HG02943 (cell line): ENCODE results near the gene KCNQ1OT1.

Source experiments
- ATAC-seq: cut with Tn5 transposase; IDR thresholded peaks from one replicate; pipeline ENCODE4 v1.9.1; 2021; ENCODE audit warnings: mild to moderate bottlenecking, low read depth, moderate library complexity; ENCODE audit not compliant: unreplicated experiment

KCNQ1OT1 gene

DNA sequence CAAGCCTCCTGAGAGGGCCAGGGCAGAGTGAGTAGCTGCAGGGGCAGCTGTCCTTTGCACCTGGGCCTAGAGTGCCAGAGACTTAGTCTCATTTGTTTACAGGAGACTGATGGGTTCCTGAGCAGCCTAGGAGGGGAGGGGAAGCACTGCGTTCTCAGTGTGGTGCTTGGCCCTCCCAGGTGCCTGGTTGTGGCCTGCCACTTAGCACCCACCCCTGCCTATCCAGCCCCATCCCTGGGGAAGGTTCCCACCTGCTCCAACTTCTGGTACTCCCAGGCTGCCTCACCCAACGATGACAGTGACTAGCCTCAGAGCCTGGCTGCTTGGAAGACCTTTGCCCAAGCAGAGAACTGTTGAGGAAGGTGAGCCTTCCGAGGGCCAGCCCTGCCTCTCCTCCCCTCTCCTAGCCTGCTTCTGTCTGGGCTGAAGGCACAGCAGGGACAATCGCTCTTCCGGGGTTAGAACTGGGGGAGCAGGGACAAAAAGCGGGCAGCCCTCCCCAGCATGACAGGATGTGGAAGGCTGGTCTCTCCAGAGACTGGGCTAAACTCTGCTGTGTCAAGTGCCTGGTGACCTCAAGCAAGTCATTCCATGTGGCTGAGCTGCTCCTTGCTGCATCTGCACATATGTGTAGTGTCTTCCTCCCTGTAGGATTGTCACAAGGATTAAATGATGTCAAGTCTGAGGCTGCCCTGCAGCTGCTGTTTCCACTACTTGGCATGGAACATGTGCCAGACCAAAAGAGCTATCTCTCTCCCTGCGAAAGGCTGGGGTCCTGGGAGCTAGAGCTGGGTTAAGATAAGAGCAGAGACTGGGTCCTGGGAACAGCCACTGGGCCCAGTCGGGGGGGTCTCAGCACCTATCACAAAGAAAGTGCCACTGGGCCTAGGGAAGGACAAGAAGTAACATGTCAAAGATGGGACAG is 9.9 kb downstream of the KCNQ1OT1 start:
- no peak for ATAC-seq

DNA sequence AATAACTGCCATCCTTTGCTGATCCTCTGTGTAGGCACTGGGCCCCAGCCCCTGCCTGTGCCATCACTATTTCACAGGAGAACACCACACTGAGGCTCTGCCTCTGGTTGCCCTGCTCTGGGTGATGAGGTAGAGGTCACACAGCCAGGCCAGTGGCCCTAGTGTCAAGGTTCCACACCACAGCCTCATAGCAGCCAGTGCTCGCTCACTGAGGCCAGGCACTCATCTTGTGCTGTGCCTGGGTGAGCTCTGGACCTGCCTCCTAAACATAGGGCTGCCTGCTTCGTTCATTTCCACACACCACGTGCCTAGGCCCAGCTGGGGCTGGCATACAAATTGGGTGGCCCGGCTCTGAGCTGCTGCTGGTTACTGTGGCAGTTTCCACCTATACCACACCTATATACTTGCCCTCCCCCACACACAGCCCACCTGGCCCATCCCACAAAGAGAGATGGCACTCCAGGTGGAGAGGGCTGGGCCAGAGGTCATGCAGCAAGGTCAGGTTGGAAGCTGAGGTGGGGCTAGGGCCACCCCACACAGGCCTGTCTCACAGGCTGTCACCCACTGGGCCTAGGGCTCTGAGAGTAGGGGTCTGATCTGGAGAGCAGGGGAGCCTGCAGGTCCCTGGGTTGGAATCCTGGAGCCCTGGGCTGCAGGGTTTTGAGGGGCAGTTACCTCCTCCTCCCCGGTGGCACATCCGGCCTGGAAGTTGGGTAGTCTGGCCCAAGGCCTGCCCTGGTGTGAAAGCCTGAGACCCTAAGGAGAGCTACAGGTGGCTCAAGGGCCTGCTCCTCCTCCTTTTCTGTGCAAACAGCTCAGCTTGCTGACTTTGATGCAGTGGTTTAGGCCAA is 11.2 kb downstream of the KCNQ1OT1 start:
- no peak for ATAC-seq

DNA sequence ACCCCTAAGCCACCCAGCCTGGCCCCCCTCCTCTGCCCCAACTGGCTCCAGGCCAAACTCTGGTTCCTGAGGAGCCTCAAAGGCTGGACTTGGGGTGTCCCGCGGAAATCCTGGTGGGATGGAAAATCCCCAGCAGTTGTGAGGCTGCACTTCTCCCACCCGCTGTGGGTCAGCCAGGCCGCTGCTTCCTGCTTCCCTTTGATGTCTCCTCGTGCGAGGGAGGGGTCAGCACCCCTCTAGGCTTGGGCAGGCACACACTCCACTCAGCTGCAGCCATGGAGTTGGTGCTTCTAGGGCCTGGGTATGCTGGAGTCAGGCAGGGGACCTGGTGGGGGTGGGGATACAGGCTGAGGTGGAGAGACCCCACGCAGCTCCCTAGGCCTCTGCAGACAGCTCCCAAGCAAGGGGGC is 12.0 kb downstream of the KCNQ1OT1 start:
- ATAC-seq = no peak

DNA sequence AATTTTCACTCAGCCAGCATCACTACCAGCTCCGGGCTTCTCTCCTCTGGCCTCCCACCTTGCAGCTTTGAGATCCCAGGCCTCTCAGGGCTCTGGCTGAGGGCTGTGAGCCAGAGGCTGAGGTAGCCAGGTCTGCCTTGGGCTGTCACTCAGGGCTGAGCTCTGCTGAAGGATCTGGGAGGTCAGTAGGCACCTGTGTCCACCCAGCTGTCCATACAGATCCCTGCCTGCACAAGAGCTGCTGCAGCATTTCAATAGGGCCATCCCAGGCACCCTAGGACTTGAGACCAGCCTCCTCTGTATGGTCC is 12.6 kb downstream of the KCNQ1OT1 start:
- no peak for ATAC-seq

DNA sequence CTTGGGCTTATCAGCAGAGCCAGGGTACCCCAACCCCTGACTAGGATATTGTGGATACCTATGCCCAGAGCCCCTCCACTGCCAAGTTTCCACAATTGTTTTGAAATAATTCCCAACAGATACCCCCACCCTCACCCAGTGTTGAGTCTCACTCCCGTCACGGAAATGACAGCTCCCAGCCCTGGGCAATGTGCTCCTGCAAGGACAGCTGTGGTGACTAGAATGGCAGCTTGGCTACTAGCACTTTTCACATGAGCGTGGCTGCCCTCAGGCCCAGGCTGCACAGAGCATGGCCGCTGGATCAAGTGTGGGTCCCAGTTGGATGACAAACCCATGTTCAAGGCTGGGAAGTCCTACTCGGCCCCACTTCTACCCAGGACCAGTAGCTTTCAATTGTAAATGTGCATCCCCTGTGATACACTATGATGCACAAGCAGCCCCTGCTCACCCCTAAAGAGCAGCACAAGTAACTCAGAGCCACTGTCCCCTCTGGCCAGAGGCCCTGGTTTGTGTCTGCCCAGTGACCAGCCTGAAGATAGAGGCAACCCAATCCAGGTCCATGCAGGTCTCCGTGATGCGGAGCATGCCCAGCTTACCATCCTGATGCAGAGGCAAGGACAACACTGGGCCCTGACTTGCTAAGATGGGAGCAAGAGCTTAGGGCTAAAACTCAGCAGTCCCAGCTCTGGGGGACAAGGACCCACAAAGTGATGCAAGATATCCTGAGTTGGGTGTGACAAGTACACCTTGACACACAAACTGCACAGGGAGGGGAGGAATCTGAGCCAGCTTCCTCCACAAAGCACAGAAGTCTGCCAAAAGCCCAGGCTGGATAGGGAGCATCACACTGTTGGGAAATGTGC is 13.2 kb downstream of the KCNQ1OT1 start:
- ATAC-seq = no peak

DNA sequence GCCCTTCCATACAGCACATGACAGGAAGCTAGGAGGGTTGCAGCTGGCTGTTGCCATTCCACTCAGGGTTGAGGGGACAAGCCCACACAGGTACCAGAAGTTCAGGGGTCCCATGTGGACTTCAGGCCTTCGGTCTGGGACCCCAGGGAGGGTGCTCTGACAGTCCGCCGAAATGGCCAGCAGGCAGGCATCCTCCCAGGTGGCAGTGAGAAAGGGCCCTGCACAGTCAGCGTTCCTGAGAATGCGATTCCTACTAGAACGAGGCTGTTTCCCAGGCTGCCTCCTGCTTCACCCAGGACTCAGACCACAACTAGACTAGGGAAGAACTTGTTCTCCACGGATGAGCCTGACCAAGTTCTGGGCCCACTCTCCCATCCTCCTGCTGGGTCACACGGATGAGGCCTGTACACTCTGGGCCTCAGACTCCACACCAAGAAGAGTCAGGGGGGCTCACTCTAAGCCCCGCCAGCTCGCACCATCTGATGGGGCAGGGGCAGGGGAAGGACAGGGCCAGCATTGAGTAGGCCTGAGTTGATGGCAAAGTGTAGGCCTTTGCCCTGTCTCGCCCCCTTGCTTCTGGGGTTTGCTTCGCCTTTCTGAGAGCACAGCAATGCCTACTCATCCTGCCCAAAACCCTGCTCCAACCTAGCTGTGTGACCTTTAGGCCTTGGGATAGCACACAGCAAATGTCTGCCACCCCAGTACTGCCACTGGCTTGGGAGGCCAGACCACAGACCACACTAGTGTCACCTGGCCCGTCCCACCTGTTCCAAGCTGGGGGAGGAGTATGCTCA is 14.0 kb downstream of the KCNQ1OT1 start:
- no peak for ATAC-seq

DNA sequence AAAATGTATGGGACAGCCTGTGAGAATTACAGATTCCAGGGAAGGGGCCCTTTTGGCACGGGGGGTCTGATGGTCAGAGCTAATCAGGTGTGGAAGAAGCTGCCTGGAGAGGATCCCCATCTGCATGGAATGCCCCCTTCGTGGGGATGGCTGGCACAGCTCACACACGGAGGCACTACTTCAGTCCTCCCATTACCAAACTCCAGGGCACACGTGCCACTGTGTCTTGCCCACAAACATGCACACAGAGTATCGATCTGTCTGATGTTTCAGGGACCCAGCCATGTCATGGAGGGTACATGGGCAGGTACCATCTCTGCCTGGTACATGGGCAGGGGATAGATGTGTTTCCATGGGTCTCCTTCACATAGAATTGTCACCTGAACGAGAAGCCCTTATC is 14.7 kb downstream of the KCNQ1OT1 start:
- no peak for ATAC-seq

DNA sequence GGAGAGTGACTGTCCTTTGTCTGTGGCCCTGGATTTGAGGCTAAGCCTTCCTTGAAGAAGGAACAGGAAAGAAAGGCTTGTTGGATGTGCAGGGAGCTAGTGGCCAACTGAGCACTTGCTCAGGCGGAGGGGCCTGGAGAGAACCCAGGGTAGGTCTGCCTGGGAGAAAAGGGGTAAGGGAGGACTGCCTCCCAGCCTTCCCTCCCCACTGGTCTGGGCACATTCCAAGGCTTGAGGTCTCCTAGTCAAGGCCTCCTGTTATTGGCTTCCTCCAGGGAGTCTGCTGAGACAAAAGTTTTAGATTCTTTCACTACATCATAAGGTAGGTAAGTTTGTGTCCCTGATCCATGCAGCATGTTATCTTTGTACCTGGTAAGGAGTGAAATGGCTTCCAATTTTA is 15.2 kb downstream of the KCNQ1OT1 start:
- no peak for ATAC-seq

DNA sequence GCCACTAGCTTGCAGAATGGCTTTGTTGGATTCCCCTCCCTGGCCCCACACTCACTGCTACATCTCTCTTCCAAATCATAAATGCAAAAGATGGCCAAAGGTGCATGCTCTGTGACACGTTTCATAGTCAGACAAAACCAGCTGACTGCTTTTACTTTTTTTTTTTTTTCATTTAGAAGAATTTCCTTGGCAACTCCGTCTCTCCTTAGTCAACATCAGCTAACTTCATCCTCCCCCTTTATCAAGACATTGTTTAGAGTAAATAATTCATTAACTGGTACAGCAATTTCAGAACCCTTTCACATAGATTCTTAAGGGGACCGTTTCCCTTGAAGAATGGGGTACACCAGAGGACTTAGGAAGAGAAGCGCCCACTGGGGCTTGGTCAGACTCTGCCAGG is 16.0 kb downstream of the KCNQ1OT1 start:
- no peak for ATAC-seq

DNA sequence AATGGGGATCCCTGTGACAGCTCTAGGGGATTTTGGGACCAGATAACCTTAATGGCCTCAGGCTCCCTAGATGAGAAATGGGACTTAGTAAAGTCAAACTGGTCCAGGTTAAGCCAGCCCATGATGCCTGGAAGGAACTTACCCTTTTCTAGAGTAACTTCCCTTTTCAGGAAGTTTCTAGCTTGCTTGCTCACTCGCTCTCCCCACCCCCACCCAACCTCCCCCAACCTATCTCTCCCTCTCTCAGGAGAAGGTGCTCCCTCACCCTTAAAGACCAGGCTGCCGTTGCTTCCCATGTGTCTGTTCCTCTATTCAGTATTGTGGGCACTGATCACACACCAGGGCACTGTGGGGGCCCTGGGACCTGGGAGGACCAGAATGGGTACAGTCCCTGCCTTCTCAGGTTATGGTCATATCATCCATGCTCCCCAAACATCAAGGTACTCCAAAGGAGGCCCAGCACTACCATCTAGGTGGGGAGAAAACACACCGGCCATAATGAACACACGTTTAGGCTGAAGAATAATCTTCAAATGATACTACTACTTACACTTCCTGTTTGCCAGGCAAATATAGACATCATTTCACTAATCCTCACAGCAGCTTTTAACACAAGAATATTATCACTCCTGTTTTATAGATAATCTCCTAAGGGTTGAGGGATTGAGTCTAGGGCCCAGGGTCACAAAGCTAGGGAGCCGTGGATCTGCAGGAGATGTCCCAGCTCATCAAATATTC is 18.2 kb downstream of the KCNQ1OT1 start:
- ATAC-seq = no peak

DNA sequence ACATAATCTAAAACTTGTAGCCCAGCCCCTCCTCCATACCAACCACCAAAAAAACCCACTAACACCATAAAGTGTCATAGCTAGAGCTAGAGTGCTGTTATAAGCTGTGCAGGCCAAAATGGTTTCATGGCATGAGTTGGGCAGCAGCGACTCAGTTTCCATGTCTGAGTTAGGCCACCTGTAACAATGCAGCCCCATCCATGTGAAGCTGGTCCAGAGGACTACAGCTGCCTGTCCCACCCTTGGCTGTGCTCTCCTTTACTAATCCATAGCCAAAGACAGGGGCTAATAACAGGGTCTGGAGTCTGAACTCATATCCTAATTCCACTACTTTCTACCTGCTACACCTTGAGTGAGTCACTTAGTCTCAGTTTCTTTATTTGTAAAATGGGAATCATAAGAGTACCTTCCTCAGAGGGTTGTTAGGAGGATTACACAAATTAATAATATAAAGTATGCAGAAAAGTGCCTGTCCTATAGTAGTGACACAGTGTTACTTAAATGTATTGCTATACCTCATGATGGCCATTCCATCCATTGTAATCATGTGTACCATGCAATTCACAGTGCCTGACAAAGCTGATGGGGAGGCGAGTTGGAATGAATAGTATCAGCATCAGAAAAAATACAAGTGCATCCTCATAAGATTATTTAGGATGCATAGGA is 20.6 kb downstream of the KCNQ1OT1 start:
- no peak for ATAC-seq

DNA sequence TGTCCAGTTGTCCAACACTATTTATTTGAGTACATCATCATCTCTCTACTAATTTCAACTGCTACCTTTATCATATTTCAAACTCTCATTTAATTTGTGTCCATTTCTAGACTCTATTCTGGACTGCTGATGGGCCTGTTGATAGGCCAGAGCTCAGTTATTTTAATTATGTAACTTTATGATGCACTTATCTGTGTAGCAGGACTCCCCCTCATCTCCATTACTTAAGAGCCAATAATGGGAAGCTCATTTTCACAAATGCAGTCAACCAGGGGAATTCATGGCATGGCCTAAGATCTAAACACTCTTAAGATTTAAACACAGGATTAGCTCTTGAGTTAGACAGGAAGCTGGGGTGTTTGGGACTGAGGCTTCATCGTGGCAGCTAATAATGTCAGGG is 21.4 kb downstream of the KCNQ1OT1 start:
- ATAC-seq = no peak

DNA sequence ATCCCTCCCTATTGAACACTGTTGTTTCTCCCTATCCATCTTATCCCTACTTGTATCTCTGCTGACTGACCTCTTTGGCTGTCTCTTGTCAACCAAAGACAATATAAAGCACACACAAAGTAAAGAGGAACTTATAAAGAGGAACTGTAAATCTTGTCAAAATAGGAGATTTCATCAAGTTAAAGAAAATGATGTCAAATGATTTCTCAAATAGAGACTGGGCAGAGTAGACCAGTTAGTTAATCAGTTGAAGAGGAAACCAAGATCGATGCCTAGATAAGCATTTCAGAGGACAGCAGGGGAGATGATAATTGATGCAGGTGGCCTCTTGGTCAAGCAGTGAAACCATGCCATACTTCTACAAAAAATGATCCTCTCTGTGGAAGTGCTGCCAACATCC is 22.7 kb downstream of the KCNQ1OT1 start:
- no peak for ATAC-seq

DNA sequence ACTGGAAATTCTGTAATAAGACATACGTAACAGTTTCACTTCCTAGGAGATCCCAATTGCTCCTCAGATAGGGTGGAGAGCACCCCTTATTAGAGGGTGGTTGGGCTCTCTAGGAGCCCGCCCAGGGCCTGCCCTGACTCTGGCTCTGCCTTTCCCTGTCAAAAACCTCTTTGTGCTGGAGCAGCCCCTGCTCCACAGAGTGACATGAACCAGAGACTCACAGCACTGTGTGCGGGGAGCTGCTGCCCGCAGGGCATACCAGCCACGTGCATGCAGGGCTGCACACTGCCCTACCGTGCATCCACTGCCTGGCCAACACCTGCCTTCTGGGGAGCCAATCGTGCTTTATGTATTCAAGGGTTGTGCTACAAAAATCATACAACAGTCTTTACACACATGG is 24.3 kb downstream of the KCNQ1OT1 start:
- ATAC-seq = no peak

DNA sequence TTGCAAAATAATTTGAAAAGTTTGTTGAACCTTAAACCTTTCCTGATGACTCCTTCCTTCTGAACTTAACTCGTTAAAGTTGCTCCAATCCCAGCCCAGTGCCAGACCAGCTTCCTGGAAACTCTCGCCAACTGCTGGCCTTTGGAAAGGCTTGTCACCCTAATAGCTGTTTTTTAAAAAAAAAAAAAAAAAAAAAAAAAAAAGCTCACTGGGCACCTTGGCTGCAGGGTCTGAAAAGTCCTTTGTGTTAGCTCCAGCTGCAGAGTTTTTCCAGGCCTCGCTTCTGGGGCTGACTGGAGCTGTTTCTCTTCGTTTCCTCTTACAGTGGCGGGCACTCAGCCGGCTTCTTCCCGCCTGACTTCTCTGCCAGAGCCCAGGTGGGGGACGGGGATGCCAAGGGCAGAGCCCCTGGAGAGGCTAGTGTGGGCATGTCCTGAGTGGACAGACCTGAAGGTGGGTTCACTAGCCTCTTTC is 25.1 kb downstream of the KCNQ1OT1 start:
- ATAC-seq = no peak

DNA sequence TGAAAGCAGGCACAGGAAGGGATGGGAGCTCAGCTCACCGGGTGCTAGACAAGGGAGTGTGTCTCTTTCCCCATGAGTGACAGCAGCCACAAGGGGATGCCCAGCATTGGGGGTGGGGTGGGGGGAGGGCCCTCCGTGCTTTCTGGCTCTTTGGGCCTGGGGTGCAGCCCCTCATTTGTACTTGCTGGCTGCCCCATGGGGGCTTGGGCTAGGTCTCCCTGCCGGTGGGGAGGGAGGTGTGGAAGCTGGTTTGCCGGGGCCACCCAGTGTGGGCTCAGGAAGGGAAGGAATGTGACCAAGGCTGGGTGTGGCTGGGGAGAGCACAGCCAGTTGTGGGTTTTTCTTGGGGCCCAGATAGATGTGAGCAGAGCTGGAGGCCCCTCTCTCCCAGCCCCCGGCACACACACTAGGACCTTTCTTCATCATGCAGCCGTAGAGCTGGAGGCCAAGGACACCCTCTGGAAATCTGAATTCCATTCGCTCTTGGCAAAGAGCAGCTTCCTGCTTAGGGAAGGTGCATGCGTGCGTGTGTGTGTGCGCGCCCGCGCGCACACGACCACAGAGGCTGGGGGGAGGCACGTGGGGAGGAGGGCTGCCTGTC is 25.8 kb downstream of the KCNQ1OT1 start:
- ATAC-seq = no peak

DNA sequence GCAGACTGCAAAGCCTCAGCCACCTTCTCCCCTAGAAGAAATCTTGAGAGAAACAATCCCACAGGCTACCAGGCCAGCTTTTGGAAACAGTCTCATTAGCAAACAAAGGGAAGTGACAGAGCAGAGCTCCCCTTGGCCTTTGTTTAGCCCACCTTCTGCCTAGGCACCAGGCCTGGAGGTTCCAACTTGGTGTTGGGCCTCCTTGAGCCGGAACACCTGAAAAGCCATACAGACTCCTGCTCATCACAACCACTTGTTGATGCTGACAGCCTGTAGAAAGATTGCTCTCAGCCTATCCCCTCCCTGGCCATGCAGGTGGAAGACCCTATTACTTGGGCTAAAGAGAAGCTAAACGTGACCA is 26.6 kb downstream of the KCNQ1OT1 start:
- ATAC-seq = no peak

DNA sequence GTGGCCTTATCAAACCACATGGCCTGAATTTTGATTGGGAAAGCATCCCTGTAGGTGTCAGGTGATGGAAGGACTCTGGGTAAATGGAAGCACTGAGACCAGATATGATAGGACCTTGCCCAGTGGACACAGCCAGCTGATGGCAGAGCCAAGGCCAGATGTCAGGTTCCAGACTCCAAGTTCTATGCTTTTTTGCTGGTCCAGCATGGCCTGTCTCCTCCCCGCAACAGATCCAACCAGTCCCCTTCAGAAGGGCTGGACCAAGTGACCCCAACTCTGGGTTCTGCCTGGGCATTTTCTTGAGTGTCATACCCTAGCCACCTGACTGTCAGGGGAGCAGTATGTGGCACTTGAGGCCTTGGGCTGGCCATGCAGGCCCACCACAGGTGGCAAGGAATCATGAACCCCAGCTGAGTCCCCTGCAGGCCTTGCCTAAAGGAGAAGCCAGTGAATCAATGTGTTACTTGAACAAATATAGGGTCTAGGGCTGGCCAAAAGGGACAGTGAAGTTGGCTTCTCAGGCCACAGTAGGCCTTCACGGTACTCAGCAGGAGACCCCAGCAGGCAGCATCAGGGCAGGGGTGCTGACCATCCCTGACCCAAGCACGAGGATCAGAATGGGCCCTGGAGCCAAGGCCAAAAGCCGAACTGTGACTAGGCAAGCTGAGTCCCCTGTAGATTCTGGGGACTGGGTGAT is 27.1 kb downstream of the KCNQ1OT1 start:
- ATAC-seq = no peak
